NT2/D1 (cell line): Measurements from ENCODE around the gene OSBPL10.

Experiments
- DNase-seq: peaks from one replicate; pipeline ENCODE4 v3.0.0-alpha.2; 2011; ENCODE audit warnings: low read depth, low spot score
- H3K27me3 ChIP-seq: 2 replicates; pipeline ENCODE4 v1.6.0; 2011; ENCODE audit warnings: mild to moderate bottlenecking; ENCODE audit not compliant: insufficient read length, insufficient read depth
- H3K36me3 ChIP-seq: 2 replicates; pipeline ENCODE4 v1.6.1; 2011; ENCODE audit warnings: mild to moderate bottlenecking, low read length, mixed read lengths; ENCODE audit not compliant: insufficient read depth, insufficient read length
- H3K4me1 ChIP-seq: 2 replicates; pipeline ENCODE4 v1.5.1; 2011; ENCODE audit not compliant: insufficient read depth, insufficient read length
- H3K4me3 ChIP-seq: 2 replicates; pipeline ENCODE4 v1.5.1; 2011; ENCODE audit warnings: low read depth; ENCODE audit not compliant: insufficient read length
- H3K9ac ChIP-seq: 2 replicates; pipeline ENCODE4 v1.6.0; 2011; ENCODE audit warnings: low read depth; ENCODE audit not compliant: insufficient read length
- H3K9me3 ChIP-seq: 2 replicates; pipeline ENCODE4 v1.5.1; 2011; ENCODE audit warnings: mild to moderate bottlenecking, low read length; ENCODE audit not compliant: insufficient read depth
- SUZ12 ChIP-seq: IDR thresholded peaks from 2 replicates; pipeline ENCODE4 v1.6.1; 2011; ENCODE audit not compliant: insufficient read length, insufficient read depth; ENCODE audit errors: extremely low read depth
- YY1 ChIP-seq: IDR thresholded peaks from 2 replicates; pipeline ENCODE4 v1.6.1; 2011; ENCODE audit not compliant: insufficient read length, insufficient read depth
- ZNF274 ChIP-seq: IDR thresholded peaks from 2 replicates; pipeline ENCODE4 v1.6.1; 2011; ENCODE audit warnings: mild to moderate bottlenecking, low read depth, low read length

Gene OSBPL10

GRCh38 chr3:31895471-31895870, 85.6 kb downstream of the OSBPL10 start:
- Histone ChIP-seq H3K36me3 (no peaks in the 10 kb centered on the region), H3K9ac (no peak overlapping the region), H3K4me1 (peaks cover 10% of the 10 kb centered on the region), H3K27me3 (no peaks in the 10 kb centered on the region), H3K9me3 (no peaks in the 10 kb centered on the region), H3K4me3 (no peak overlapping the region)
- DNase-seq = no peak
- TF ChIP-seq YY1 = no peak
- TF ChIP-seq SUZ12 = no peak
- TF ChIP-seq ZNF274 = no peak

- no peak for TF ChIP-seq SUZ12
- no peak for TF ChIP-seq ZNF274
- no peaks in the 10 kb centered on the region for H3K9me3 ChIP-seq
- DNase-seq = no peak
Observed at GRCh38 chr3:31892916-31893573, 88.0 kb downstream of the OSBPL10 start.

GRCh38 chr3:31892500-31892899, 88.6 kb downstream of the OSBPL10 start:
- Histone ChIP-seq H3K4me1 (peaks cover 10% of the 10 kb centered on the region), H3K9me3 (no peaks in the 10 kb centered on the region), H3K4me3 (no peak overlapping the region), H3K36me3 (no peaks in the 10 kb centered on the region), H3K27me3 (no peaks in the 10 kb centered on the region), H3K9ac (no peak overlapping the region)
- no peak for DNase-seq
- no peak for TF ChIP-seq YY1
- TF ChIP-seq SUZ12 = no peak
- TF ChIP-seq ZNF274 = no peak

More at GRCh38 chr3:31892916-31893573, 88.0 kb downstream of the OSBPL10 start:
- no peak overlapping the region for H3K9ac ChIP-seq
- peaks cover 10% of the 10 kb centered on the region for H3K4me1 ChIP-seq
- no peak overlapping the region for H3K4me3 ChIP-seq
- H3K36me3 ChIP-seq = no peaks in the 10 kb centered on the region
- H3K27me3 ChIP-seq = no peaks in the 10 kb centered on the region

- H3K27me3 ChIP-seq = no peaks in the 10 kb centered on the region
- TF ChIP-seq ZNF274 (no peak), YY1 (no peak), SUZ12 (no peak)
- H3K36me3 ChIP-seq = no peaks in the 10 kb centered on the region
- no peak for DNase-seq
- no peak overlapping the region for H3K4me3 ChIP-seq
- H3K4me1 ChIP-seq = peaks cover 10% of the 10 kb centered on the region
- no peaks in the 10 kb centered on the region for H3K9me3 ChIP-seq
- H3K9ac ChIP-seq = no peak overlapping the region
Observed at GRCh38 chr3:31891876-31892455, 89.1 kb downstream of the OSBPL10 start.

- H3K9ac ChIP-seq = no peak overlapping the region
- H3K9me3 ChIP-seq = no peaks in the 10 kb centered on the region
- H3K27me3 ChIP-seq = no peaks in the 10 kb centered on the region
- DNase-seq = no peak
- H3K4me1 ChIP-seq = peaks cover 7% of the 10 kb centered on the region
- no peak for TF ChIP-seq YY1
- no peak for TF ChIP-seq ZNF274
- no peak for TF ChIP-seq SUZ12
- no peaks in the 10 kb centered on the region for H3K36me3 ChIP-seq
- no peak overlapping the region for H3K4me3 ChIP-seq
Observed at GRCh38 chr3:31890742-31891469, 90.2 kb downstream of the OSBPL10 start.

DNA sequence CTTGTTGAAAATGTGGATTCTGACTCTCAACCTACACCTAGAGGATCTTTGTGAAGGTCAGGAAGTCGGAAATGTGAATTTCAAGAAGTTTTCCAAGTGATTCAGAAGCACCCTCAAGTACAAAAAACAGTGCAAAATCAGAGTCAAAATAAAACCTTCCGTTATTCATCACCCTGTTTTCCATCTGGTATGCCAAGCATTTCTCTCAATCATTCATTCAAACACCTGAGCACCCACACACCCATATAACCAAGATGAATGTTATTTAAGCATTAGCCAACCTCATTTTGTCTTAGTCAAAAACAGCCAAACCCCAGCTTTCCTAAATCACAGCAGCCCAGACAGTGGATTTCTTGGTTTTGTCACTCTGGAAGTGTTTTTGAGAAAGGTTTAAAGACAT, 91.1 kb downstream of the OSBPL10 start:
- H3K36me3 ChIP-seq = no peaks in the 10 kb centered on the region
- H3K4me1 ChIP-seq = peaks cover 7% of the 10 kb centered on the region
- no peak overlapping the region for H3K4me3 ChIP-seq
- no peak for TF ChIP-seq SUZ12
- no peak for TF ChIP-seq YY1
- no peak for TF ChIP-seq ZNF274
- H3K9me3 ChIP-seq = no peaks in the 10 kb centered on the region
- DNase-seq = no peak
- no peaks in the 10 kb centered on the region for H3K27me3 ChIP-seq
- no peak overlapping the region for H3K9ac ChIP-seq

- Histone ChIP-seq H3K27me3 (no peaks in the 10 kb centered on the region), H3K9ac (no peak overlapping the region), H3K4me1 (no peaks in the 10 kb centered on the region), H3K9me3 (no peaks in the 10 kb centered on the region), H3K4me3 (no peak overlapping the region), H3K36me3 (no peaks in the 10 kb centered on the region)
- TF ChIP-seq ZNF274 (no peak), SUZ12 (no peak), YY1 (no peak)
- no peak for DNase-seq
Observed at GRCh38 chr3:31885235-31885634, 95.8 kb downstream of the OSBPL10 start.
